SJCRH30 (cell line): Measurements from ENCODE around the gene CMTM1. TPM values are rescaled to one million over a fixed set of nuclear protein-coding genes. Genes with fewer than 3 reads are reported as not detected.
"Not testable (repeated sequence)": the region's sequence is repeated elsewhere in the genome, so short reads cannot be mapped to it uniquely, and the experiment has no call there.

Experiments used
- DNase-seq, 2 experiments: peaks; one replicate each; pipeline ENCODE4 v3.0.0-alpha.2; 2015 to 2020
- H3K27ac ChIP-seq: fragments of 250-450 bp; sonication (Bioruptor Pico); 2 replicates; pipeline ENCODE4 v1.5.1; 2020; ENCODE audit warnings: mild to moderate bottlenecking, moderate library complexity
- H3K27me3 ChIP-seq: fragments of 250-450 bp; sonication (Bioruptor Pico); 2 replicates; pipeline ENCODE4 v1.5.1; 2020; ENCODE audit warnings: mild to moderate bottlenecking, moderate library complexity
- H3K36me3 ChIP-seq: fragments of 250-450 bp; sonication (Bioruptor Pico); 2 replicates; pipeline ENCODE4 v1.5.1; 2020; ENCODE audit warnings: mild to moderate bottlenecking, moderate library complexity
- H3K4me1 ChIP-seq: fragments of 250-450 bp; sonication (Bioruptor Pico); 2 replicates; pipeline ENCODE4 v1.5.1; 2020; ENCODE audit warnings: mild to moderate bottlenecking, moderate library complexity
- H3K4me3 ChIP-seq: fragments of 250-450 bp; sonication (Bioruptor Pico); 2 replicates; pipeline ENCODE4 v1.5.1; 2020; ENCODE audit warnings: mild to moderate bottlenecking, moderate library complexity
- H3K9me3 ChIP-seq: fragments of 250-450 bp; sonication (Bioruptor Pico); replicated peaks from 2 replicates; pipeline ENCODE4 v1.5.1; 2020; ENCODE audit warnings: mild to moderate bottlenecking, moderate library complexity
- total RNA-seq: library from RNA; depleted of rRNA; stranded (reverse); fragments of >200 nt; shearing (Covaris generic); gene quantifications from 2 replicates; pipeline ENCODE4 v1.2.3, GENCODE V29; 2014; rRNA removed

CMTM1 gene
- total RNA-seq, 1 experiment from 2014 or later: 8.2 TPM

DNA sequence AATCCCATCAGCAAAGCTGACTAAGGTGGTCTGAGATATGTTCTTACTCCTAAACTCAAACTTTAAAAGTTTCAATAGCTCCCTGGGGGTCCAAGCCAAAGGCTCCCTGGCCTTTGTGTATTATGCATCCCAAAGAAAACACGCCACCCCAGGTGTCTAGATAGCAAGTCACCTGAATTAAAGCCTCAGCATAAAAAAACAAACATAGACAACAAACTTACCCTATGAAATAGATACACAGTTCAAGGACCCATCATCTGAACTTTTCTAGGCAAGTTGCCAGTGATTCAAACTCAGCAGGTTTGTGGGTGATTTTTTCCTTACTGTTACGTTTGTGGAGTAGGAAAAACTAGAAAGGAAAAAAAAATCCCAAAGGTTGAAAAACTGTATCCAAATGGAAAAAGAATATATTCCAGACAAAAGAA is 50.8 kb downstream of the CMTM1 start:
- DNase-seq: no peak
- Histone ChIP-seq H3K4me1 (peaks cover 29% of the 10 kb centered on the region), H3K27ac (no peak overlapping the region), H3K9me3 (no peaks in the 10 kb centered on the region), H3K27me3 (no peaks in the 10 kb centered on the region), H3K36me3 (peaks cover 16% of the 10 kb centered on the region), H3K4me3 (no peak overlapping the region)

GRCh38 chr16:66617728-66618127 is 51.5 kb downstream of the CMTM1 start:
- Histone ChIP-seq H3K4me3 (no peak overlapping the region), H3K27ac (no peak overlapping the region), H3K9me3 (no peaks in the 10 kb centered on the region), H3K4me1 (peaks cover 29% of the 10 kb centered on the region), H3K36me3 (peaks cover 10% of the 10 kb centered on the region), H3K27me3 (no peaks in the 10 kb centered on the region)
- DNase-seq: no peak

- H3K27me3 ChIP-seq: no peaks in the 10 kb centered on the region
- H3K9me3 ChIP-seq: no peaks in the 10 kb centered on the region
- peaks cover 29% of the 10 kb centered on the region for H3K4me1 ChIP-seq
- H3K27ac ChIP-seq: peak overlapping the region; percentile 32
- peak in 1 of 2 experiments; percentile 45 for DNase-seq
- H3K4me3 ChIP-seq: no peak overlapping the region
- H3K36me3 ChIP-seq: no peaks in the 10 kb centered on the region
Measured at GRCh38 chr16:66618588-66619375, 52.5 kb downstream of the CMTM1 start.

- Histone ChIP-seq H3K4me1 (peaks cover 29% of the 10 kb centered on the region), H3K27me3 (no peaks in the 10 kb centered on the region), H3K27ac (peak overlapping the region; percentile 32), H3K36me3 (no peaks in the 10 kb centered on the region), H3K4me3 (no peak overlapping the region), H3K9me3 (no peaks in the 10 kb centered on the region)
- DNase-seq: peak; percentile 67 to 81
Measured at GRCh38 chr16:66619534-66620428, 53.5 kb downstream of the CMTM1 start.

DNA sequence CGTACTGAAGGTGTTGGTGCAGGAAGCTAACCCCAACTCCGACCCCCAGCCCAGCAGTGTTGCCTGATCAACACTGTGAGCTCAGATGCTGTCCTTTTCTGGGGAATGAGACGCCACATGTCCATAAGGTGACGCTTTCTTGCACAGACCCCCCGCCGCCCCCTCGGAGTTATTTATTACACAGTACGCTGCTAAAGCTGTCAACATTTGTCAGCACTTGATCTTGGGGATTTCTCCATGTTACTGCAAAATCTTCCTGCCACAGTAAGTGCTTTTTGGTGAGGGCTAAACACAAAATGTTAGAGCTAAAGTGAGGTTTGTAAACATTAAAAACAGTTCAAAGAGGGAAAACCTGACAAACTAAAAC is 54.2 kb downstream of the CMTM1 start:
- no peaks in the 10 kb centered on the region for H3K36me3 ChIP-seq
- peak overlapping the region; percentile 32 for H3K27ac ChIP-seq
- H3K27me3 ChIP-seq: no peaks in the 10 kb centered on the region
- peaks cover 29% of the 10 kb centered on the region for H3K4me1 ChIP-seq
- no peak for DNase-seq
- H3K4me3 ChIP-seq: no peak overlapping the region
- no peaks in the 10 kb centered on the region for H3K9me3 ChIP-seq

- peaks cover 29% of the 10 kb centered on the region for H3K4me1 ChIP-seq
- no peak overlapping the region for H3K27ac ChIP-seq
- H3K4me3 ChIP-seq: no peak overlapping the region
- no peaks in the 10 kb centered on the region for H3K36me3 ChIP-seq
- H3K27me3 ChIP-seq: no peaks in the 10 kb centered on the region
- DNase-seq: no peak
- H3K9me3 ChIP-seq: no peaks in the 10 kb centered on the region
Measured at GRCh38 chr16:66621973-66622372, 55.7 kb downstream of the CMTM1 start.

GRCh38 chr16:66622863-66623262 is 56.6 kb downstream of the CMTM1 start:
- Histone ChIP-seq H3K9me3 (no peaks in the 10 kb centered on the region), H3K36me3 (no peaks in the 10 kb centered on the region), H3K27ac (no peak overlapping the region), H3K4me3 (no peak overlapping the region), H3K4me1 (peaks cover 29% of the 10 kb centered on the region), H3K27me3 (no peaks in the 10 kb centered on the region)
- DNase-seq: no peak

DNA sequence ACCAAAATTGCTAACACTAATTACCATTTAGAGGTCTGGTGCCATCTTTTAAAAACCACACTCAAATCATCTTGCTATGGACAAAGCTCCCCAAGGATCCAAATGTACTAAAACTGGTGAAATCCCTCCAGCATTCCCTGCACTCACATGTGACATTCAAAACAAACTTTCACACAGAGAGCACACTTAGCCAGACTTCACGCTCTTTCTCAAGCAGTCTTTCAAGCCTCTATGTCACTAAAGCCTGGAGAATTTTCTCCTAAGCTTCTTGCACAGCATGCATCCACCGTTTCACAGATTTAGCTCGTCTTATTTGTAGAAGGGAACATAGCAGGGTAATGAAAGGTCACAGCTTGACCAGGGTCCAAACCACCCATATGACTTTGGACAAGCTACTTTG is 57.5 kb downstream of the CMTM1 start:
- no peak for DNase-seq
- Histone ChIP-seq H3K36me3 (no peaks in the 10 kb centered on the region), H3K9me3 (no peaks in the 10 kb centered on the region), H3K4me1 (peaks cover 21% of the 10 kb centered on the region), H3K27ac (no peak overlapping the region), H3K4me3 (no peak overlapping the region), H3K27me3 (no peaks in the 10 kb centered on the region)

- H3K27me3 ChIP-seq, H3K9me3 ChIP-seq, H3K27ac ChIP-seq, H3K4me1 ChIP-seq, DNase-seq, H3K36me3 ChIP-seq, H3K4me3 ChIP-seq: not testable (repeated sequence)
Measured at GRCh38 chr16:66627611-66628378, 61.6 kb downstream of the CMTM1 start.

Other genes starting within 250 kb of the CMTM1 start
- gene CDH5, start 199.7 kb upstream of the CMTM1 start, total RNA-seq: 0.16 and 0.25 TPM in 2 replicates
- gene BEAN1, start 139.1 kb upstream of the CMTM1 start, total RNA-seq: 0.84 and 0.87 TPM in 2 replicates
- 14.8 and 16.0 TPM in 2 replicates for gene TK2, start 16.3 kb upstream of the CMTM1 start, total RNA-seq
- gene CKLF, start 13.9 kb upstream of the CMTM1 start, total RNA-seq: 121 and 127 TPM in 2 replicates
- 5.4 and 6.2 TPM in 2 replicates for gene CMTM2, start 13.0 kb downstream of the CMTM1 start, total RNA-seq
- gene CMTM3, start 38.3 kb downstream of the CMTM1 start, total RNA-seq: 52.8 and 53.9 TPM in 2 replicates
- gene CMTM4, start 130.3 kb downstream of the CMTM1 start, total RNA-seq: 27.3 and 29.4 TPM in 2 replicates
- 131 and 158 TPM in 2 replicates for gene DYNC1LI2, start 185.2 kb downstream of the CMTM1 start, total RNA-seq
- gene TERB1, start 235.1 kb downstream of the CMTM1 start, total RNA-seq: not detected in 2 replicates